NCI-H69 (cell line): ENCODE measurements around the gene PARVB.

Experiments
- DNase-seq: peaks from one replicate; lab custom pipeline; 2025; lab: John Stamatoyannopoulos, UW

Gene PARVB

DNA sequence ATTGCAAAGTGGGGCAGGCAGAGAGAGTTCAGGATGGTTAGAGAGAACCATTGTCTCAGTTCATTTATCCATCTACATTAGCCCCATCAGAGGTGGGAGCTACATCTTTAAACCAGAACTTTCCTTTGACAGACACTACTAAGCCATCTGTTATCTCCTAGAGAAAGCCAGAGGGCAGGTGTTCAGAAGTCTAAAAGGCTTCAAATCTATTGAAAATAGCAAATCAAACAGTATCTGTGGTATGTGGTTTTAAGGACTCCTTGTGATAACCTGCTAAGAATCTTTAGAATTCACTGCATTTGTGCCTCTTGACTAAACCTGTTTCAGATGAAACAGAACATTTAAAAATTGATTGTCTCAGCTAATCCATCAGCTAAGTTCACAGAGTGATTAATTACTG is 112.7 kb downstream of the PARVB start:
- no peak for DNase-seq

DNA sequence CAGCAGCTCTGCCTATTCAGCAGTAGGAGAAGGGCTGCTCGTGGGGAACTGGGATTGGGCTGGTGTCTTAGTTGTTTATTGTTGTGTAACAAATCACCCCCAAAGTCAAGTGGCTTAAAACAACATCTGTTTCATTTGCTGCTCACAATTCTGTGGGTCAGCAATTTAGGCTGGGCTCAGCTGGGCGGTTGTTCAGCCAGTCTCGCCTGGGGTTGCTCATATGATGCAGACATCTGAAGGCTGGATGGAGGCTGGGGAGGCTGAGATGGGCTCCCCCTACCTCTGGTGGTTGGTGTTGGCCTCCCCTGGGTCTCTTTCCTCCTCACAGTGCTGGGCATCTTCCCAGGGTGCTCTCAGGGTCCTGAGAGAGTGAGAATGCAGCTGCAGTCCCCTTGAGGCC is 113.3 kb downstream of the PARVB start:
- DNase-seq: no peak

DNA sequence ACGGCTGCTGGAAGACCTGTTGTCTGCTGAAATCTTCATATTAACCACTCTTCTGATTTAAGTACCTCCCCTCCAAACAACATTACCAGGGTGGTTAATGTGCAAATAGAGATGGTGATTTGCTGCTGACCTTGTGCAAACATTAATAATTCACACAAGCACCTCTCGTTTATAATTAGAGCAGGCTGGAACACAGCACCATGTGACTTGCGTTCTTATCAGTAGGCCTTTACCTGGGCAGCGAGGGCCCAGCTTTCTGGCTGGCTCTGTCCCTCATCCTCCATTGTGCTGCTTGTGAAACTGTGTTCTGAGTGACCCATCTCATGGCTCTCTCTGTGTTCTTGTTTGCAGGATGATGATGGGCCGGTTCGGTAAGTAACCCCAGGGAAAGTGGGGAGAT is 115.7 kb downstream of the PARVB start:
- no peak for DNase-seq

DNA sequence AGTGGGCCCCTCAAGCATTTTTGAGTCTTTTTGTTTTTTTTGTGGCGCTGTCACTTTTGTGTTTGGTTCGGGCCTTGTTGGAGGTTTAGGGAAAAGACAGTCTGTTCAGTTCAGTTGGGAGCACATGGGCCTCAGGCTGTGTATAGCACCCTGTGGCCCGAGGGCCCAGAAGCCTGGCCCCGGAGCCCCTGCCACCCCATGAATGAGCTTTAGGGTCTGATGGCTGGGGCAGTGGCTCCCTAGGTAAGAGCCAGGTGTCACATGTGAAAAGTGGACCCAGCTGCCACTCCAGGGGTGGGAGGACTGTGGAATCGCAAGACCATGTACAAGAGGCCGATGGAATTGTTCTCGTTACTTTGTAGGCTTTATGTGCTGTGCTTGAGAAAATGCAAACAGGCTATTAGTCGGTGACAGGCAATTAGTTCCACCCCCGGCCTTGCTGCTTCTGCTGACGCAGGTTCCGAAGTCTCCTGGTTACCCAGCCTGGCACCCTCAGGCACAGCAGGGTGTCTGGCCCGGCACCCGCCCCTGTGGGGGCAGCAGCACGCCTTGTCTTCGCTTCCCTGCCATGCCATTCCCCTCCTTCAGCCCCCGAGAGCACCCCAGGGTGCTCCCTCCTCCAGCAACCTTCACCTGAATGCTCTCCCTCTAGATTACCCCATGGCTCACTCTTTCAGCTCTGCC is 118.5 kb downstream of the PARVB start:
- DNase-seq: no peak

DNA sequence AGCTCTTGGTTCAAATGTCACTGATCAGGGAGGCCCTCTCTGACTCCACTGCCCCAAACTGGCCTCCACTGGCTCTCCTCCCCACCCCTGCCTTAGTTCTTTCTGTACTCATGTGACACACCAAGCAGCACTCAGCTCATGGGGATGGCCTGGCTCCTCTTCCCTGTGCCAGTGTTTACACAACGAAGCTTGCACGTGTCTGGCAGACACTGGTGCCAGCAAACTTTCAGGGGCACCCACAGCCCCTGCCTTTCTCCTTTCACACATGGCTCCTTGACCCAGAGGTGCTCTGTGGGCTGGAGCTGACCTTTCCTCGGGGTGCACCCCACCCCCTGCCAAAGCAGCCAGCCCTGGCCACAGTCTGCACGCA is 119.0 kb downstream of the PARVB start:
- no peak for DNase-seq

DNA sequence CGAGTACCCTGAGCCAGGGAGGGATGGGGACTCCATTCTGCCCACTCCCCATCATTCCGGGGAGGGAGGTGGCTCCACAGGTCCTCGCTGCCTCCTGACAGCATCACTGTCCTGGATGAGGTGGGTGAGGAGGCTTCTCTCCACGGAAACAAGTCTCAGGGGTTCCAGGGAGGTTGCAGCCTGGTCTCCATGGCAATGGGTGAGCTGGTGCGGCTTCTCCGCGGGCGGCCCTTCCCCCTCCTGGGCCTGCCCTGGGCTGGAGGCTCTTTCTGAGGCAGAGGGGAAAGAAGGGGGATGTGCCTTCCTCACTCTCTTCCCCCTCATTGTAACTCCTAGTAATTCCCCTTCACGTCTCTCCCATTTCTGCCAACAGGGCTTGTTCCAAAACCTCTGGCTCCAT is 119.5 kb downstream of the PARVB start:
- no peak for DNase-seq

DNA sequence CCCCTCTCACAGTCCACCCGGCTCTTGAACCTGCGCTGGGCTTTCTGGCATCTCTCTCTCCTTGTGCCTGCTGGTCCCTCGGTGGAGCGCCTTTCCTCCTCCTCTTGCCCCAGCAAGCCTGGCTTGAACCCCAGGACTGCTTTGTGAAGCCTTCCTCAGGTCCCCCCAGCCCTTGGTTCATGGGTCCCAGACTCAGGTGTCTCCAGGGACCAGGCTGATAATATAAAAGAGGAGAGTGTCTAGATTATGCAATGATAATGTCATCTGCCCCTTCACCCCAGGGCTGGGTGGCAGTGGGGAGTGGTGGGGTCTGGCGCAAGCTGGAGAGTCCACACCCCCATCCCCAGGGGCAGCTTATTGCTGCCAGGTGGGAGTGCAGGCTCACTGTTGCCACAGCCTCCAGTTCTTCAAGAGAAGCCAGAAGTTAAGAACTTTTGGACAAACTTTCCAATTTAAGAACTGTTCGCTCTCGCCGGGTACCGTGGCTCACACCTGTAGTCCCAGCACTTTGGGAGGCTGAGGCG is 120.0 kb downstream of the PARVB start:
- DNase-seq: no peak

DNA sequence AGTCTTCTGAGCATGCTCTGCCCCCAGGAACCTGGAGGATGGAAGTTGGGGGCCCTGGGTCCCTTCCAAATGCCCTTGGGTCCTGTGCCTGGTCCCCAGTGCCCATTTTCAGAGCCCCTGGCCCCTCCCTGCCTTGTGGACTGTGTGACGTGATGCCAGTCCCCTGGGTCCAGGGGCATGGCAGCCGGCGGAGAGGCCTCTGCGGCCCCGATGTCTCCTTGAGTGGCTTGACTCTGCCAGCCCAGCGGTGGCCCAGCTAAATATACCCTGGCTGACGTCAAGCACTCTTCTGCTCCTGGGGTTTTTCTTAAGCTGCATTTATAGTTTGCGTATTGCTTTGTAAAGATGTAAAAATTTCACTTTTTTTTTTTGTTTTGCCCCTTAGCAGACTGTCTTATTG is 121.4 kb downstream of the PARVB start:
- no peak for DNase-seq

DNA sequence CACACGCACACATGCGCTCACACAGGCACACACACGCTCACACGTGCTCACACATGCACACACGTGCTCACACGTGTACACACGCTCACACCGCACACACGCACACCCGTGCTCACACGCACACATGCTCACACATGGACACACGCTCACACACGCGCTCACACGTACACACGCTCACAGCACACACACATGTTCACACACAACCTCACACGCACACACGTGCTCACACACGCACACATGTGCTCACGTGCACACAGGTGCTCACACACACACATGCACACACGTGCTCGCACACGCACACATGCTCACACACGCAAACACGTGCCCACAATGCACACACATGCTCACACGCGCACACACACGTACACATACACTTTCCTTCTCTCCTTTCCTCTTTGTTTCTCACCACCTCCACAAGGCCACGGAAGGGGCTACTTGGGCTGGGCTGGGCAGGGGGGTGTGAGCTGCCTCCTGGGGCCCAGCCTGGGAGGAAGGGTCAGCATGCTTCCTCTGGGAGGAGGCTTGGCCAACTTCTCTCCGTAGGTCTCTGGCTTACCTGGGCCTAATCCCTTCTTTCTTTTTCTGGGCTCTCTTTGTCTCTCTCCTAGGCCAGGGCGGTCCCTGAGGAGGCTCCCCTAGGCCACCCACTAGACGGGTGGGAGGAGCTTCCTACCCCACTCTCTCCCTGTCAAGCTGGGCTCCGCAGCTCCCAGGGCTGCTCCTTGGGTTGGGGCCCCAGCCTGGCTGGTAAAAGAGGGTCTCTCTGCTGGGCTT is 122.2 kb downstream of the PARVB start:
- no peak for DNase-seq

DNA sequence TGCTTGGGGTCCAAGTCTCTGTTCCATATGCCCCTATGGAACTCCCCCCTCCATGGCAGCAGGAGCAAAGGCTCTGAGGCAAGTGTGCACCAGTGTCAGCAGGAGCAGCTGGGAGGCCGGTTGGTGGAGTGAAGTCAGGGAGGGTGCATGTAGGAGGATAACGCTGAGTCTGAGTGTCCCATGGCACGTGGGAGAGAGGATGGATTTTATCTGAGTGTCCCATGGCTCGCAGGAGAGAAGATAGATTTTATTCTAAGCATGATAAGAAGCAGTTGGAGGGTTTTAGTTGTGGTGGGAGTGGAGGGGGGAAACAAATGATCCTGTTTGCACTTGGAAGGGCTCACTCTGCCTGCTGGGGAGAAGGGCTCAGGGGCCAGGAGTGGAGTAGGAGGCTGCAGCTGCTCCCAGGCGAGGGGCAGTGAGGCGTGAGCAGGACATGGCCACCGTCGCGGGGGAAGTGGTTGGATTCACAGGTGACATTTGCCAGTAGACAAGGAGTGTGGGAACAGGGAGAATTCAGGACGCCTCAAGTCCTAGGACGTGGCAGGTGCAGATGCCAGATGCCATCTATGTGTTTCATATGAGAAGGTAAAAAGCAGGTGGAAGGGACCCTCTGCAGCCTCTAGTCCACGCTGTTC is 123.0 kb downstream of the PARVB start:
- DNase-seq: no peak

DNA sequence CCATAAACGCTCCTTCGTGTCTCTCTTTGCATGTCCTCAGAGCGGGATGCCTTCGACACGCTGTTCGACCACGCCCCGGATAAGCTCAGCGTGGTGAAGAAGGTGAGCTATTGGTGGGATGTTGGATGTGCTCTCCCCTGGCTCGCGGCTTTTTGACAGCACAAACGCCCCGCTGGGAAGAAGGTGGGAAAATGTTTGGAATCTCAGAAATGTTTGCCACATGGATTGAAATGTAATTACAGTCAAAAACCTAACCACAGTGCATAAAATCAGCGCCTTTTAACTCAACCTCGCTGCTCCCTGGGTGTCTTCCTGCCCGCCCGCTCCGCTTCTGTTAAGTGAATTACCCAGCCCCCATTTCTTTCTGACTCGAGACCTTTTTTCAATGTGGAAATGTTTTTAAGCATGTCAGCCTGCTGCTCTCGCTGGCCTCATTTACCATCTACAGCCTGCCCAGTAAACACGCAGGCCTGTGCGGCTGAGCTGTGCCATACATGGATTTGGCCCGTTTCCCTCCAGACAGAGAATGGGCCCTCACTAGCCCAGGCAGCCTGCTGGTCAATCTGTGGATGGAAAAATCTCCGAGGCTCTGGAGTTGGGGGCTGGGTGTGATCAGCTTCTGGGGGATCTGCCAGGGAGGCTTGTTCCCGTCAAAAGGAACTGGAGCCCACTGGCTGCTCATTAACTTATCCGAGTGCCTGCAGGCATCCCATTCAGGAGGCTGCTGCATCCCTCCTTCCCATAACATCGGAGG is 123.9 kb downstream of the PARVB start:
- no peak for DNase-seq

DNA sequence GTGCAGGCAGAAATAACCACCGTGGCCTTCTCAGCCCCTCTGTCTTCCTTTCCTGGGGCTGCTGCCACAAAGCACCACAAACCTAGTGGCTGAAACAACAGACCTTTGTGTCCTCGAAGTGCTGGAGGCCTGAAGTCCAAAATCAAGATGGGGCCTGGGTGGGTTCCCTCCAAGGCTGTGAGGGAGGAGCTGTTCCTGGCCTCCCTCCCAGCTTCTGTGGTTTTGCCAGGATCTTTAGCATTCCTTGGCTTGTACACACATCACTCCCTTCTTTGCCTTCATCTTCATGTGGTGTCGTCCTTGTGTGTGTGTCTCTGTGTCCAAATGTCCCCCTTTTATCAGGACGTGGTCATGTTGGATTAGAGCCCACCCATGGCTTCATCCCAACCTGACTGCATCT is 127.6 kb downstream of the PARVB start:
- DNase-seq: no peak

DNA sequence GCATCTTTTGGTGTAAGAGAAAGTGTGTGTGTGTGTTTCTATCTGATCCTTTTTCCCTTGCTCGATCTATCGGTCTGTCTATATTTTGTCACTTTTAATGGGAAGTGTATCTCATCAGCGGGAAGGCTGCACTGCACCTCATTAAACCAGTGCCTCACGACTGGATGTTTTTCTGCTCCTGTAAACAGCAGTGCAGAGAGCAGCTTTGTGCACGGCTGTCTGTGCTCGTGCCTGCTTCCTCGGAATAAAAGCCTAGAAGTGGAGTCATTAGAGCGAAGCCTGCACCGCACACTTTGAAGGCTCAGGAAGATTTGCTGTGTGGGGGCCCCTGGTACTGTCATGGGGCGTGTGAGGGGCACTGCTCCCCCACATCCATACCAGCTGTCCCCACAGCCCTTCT is 129.6 kb downstream of the PARVB start:
- no peak for DNase-seq

DNA sequence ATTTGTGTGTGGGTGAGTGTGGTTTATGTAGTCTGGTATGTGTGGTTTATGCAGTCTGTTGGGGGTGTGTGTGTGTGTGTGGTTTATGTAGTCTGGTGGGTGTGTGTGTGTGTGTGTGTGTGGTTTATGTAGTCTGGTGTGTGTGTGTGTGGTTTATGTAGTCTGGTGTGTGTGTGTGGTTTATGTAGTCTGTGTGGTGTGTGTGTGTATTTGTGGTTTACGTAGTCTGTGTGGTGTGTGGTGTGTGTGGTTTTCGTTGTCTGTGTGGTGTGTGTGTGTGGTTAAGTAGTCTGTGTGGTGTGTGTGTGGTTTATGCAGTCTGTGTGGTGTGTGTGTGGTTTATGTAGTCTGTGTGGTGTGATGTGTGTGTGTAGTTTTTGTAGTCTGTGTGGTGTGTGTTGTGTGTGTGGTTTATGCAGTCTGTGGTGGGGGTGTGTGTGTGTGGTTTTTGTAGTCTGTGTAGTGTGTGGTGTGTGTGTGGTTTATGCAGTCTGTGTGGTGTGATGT is 130.4 kb downstream of the PARVB start:
- no peak for DNase-seq

DNA sequence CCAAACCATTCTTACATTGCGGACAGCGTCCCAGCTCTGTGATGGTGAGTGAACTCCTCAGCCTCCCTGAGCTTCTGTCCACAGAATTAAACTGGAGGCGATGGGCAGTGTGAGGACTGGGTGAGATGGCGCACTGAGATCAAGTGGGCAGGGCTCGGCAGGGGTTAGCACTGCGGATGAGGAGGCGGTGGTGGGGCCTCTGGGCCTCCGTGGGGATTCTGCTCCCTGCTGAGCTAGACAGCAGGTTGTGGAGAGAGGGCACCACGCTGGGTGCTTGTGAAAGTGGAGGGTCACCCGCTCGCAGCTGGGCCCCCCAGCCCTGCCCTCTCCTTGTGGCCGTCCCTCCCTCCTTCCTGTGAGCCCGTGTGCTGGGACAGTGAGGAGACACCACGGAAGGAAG is 131.0 kb downstream of the PARVB start:
- peak; percentile 51 for DNase-seq

DNA sequence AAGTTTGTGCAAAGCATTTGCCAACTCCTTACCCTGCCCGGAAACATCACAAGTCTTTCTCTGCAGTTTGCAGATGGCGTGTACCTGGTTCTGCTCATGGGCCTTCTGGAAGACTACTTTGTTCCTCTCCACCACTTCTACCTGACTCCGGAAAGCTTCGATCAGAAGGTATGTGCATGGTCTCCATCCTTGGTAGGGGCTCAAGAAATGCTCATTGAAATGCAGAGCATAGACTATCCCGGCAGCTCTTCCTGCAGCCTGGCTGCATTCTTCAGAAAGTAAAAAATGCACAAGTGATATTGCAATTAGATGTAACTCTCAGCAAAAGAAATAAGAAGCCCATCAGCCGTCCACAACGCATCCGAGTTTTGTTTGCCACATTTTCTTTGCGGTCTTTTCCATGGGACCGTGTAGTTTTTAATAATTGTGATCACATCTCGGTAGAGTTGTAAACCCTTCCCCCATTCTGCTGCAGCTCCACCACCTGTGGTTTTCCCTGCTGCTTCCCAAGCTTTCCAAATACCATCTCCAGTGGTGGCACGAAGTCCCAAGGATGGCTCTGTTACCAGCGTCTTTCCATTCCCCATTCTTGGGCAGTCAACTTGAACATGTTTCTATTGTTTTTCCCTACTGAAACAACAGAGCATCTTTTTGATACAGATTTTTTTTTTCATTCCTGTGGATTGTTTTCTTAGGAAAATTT is 134.0 kb downstream of the PARVB start:
- no peak for DNase-seq

DNA sequence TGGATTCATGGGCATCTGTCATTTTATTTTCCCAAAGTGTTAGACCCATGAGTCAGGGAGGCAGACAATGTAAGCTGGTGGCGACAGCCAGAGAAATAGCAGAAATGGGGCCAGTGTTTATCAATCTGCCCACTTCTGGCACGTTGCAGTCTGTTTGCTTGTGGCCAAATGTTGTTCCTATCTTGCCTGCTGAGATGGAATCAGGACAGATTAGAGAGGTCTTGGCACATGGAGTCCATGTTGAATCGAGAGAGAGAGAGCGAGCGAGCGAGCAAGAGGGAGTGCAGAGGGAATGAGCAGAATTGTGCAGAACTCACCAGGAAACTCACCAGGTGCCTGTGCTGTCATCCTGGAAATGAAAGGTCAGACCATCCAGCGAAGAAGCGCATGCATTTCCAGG is 134.7 kb downstream of the PARVB start:
- DNase-seq: no peak

DNA sequence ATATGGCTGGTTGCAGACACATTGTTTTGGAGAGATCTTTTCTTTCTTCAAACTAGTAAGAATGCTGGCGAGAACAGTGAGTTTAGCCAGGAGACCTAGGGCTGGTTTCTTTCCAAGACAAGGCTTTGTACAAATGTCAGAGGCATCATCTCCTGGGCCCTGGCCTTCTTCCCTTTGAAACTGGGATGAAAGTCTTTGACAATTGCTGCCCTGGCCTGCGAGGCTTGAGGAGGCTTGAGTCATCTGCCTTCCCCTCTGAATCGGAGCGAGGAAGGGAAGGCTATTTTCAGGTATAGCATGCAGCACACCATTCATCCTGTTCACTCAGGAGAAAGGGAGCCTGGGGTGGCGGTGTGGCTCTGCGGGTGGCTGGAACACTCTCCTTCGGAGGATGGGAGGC is 135.1 kb downstream of the PARVB start:
- no peak for DNase-seq

DNA sequence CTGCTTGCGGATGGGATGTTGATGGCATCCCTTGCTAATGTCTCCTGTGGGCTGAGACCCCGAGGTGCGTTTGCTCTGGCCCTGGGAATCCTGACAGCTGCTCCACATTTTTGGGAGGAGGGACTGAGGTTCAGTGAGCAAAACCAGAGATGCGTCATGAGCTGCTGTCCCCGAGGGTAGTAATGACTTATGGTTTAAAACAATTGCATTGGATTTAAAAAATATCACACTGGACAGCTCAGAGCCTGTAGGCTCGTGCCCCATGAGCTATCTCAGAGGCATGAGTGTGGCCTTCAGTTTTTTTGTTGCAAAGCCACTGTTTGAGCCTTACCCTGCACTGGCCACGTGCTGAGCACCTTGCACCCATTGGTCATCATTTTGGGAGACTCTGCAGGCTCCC is 135.7 kb downstream of the PARVB start:
- no peak for DNase-seq

DNA sequence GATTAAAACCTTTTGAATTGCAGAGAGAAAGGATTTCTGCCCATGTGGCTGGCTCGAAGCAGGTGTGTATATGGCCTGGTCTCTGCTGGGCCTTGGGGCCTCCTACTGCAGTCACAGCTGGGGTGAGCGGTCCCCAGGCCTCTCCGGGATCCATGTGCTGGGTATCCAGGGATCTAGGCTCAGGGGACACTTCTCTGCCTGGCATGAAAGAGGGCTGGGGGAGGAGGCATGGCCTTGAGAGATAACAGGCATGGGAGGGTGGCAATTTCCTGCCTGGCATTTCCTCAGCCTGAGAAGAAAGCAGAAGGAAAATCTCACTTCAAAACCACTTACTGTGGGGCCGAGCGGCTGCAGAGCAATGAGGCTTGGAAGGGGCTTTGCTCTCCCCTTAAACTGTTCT is 136.3 kb downstream of the PARVB start:
- no peak for DNase-seq

DNA sequence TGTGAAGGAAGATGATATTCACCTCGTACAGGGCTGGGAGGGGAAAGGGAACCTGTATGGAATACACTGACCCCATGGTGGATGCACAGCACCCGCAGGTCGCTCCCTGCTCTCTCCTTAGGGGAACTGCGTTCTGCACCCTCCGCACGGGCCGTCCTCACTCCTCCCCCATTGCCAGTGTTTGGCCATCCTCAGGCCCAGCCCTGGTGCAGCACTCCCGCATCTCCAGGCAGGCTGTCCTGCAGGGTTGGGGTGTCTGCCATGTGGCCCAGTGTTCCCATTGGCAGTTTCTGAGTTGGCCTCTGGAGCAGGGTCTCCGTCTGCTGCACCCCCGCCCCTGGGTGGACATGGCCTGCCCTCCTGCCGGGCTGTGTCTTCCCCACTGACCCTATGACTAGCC is 137.6 kb downstream of the PARVB start:
- DNase-seq: no peak

DNA sequence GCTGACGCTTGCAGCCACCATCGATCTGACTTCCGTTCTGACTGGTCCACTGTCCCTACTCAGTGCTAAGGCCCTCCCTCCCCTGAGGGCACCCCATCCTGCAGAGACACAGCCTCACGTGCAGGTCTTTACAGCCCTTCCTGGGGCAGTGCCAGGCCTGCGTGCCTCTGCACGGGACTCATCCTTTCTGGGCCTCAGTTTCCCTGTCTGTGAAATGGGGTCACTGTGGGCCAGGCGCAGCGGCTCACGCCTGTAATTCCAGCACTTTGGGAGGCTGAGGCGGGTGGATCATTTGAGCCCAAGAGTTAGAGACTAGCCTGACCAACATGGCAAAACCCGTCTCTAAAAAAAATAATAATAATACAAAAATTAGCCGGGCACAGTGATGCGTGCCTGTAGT is 138.9 kb downstream of the PARVB start:
- no peak for DNase-seq
